SK-N-MC (cell line): ENCODE results near the gene XAGE1B.
"Not testable (repeated sequence)": the region's sequence is repeated elsewhere in the genome, so short reads cannot be mapped to it uniquely, and the experiment has no call there.

Experiments used
- EZH2 ChIP-seq: fragments of 200-600 bp; sonication (generic); IDR thresholded peaks from one replicate; pipeline ENCODE4 v1.6.1; 2017; ENCODE audit warnings: antibody characterized with exemption
- POLR2AphosphoS5 ChIP-seq: IDR thresholded peaks from 2 replicates; pipeline ENCODE4 v1.6.1; 2012; ENCODE audit warnings: mild to moderate bottlenecking, low read depth, low read length, borderline replicate concordance

DNA sequence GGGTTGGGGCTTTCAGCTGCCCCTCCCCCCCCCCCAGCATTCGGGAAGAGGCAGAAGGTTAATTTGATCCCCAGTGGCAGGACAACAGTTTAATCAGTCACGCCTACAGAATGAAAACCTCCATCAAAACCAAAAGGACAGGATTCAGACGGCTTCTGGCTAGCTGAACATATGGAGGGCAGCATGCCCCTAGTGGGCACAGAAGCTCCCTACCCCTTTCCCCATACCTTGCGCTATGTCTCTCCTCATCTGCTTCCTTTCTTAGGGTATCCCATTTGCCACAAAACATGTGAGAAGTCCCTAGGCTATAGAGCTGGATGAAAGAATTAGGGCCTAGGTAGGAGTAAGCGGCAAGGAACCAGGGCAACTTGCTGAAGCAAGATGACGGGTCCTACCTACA lies 15.5 kb downstream of the XAGE1B start:
- TF ChIP-seq POLR2AphosphoS5, EZH2: not testable (repeated sequence)
